Common myeloid progenitor, CD34-positive (primary cell): Measurements from ENCODE around the gene PFKFB1.

Source experiments
- CTCF ChIA-PET: fragments of 350-600 bp; sonication (Branson Sonifier 250); formaldehyde crosslinking; loops from one replicate; lab custom pipeline; 2021; ENCODE audit warnings: antibody characterized with exemption; lab: Charles Lee
- POLR2A ChIA-PET: fragments of 350-600 bp; sonication (Branson Sonifier 250); formaldehyde crosslinking; loops from one replicate; lab custom pipeline; 2021; ENCODE audit warnings: antibody characterized with exemption; lab: Charles Lee
- DNase-seq, 3 donors: peaks; one replicate each; pipeline versions ENCODE4 v3.0.0 to v3.0.0-alpha.2; 2013
- H3K27ac ChIP-seq, 2 experiments: 1 replicate in 1 of 2; 2 replicates in 1 of 2; pipeline ENCODE4 v1.7.0; 2013; ENCODE audit warnings: inconsistent platforms in 2 of 2, low read length in 2 of 2, mild to moderate bottlenecking in 2 of 2, low read depth in 1 of 2, moderate library complexity in 1 of 2; ENCODE audit not compliant: severe bottlenecking in 2 of 2, insufficient read depth in 1 of 2, poor library complexity in 1 of 2
- H3K27me3 ChIP-seq, 5 experiments: replicated peaks in 2 of 5; 1 replicate in 3 of 5; 2 replicates in 2 of 5; pipeline versions ENCODE4 v1.6.1 to v1.7.0; 2013; ENCODE audit warnings: low read length in 4 of 5, mild to moderate bottlenecking in 2 of 5, moderate library complexity in 2 of 5, inconsistent platforms in 1 of 5; ENCODE audit not compliant: insufficient read depth in 5 of 5, control insufficient read depth in 4 of 5
- H3K36me3 ChIP-seq, 4 experiments: 1 replicate in 2 of 4; 2 replicates in 2 of 4; pipeline versions ENCODE4 v1.6.1 to v1.7.0; 2013; ENCODE audit warnings: low read length in 3 of 4, control low read depth in 1 of 4, mild to moderate bottlenecking in 1 of 4; ENCODE audit not compliant: control insufficient read depth in 4 of 4, insufficient read depth in 4 of 4
- H3K4me1 ChIP-seq, 4 experiments: 1 replicate in 3 of 4; 2 replicates in 1 of 4; pipeline versions ENCODE4 v1.6.1 to v1.7.1; 2013; ENCODE audit warnings: low read length in 3 of 4, mild to moderate bottlenecking in 3 of 4, control low read depth in 1 of 4, inconsistent platforms in 1 of 4, moderate library complexity in 1 of 4; ENCODE audit not compliant: control insufficient read depth in 4 of 4, insufficient read depth in 4 of 4; ENCODE audit errors: control extremely low read depth in 1 of 4
- H3K4me3 ChIP-seq, 7 experiments: 1 replicate in 4 of 7; 2 replicates in 3 of 7; pipeline versions ENCODE4 v1.5.1 to v1.7.0; 2013; ENCODE audit warnings: mild to moderate bottlenecking in 7 of 7, low read length in 6 of 7, moderate library complexity in 6 of 7, inconsistent platforms in 2 of 7, low read depth in 2 of 7, control low read depth in 1 of 7; ENCODE audit not compliant: insufficient read depth in 4 of 7, control insufficient read depth in 1 of 7; ENCODE audit errors: extremely low read depth in 1 of 7
- H3K9me3 ChIP-seq, 5 experiments: 1 replicate in 4 of 5; 2 replicates in 1 of 5; pipeline versions ENCODE4 v1.6.1 to v1.7.1; 2013; ENCODE audit warnings: low read length in 4 of 5, mild to moderate bottlenecking in 2 of 5, inconsistent platforms in 1 of 5, low read depth in 1 of 5, moderate library complexity in 1 of 5; ENCODE audit not compliant: control insufficient read depth in 4 of 5, insufficient read depth in 2 of 5; ENCODE audit errors: control extremely low read depth in 1 of 5
- WGBS: methylation state at CpG from one replicate; pipeline ENCODE4 v1.1.5; 2013; ENCODE audit not compliant: insufficient coverage; 5-methylcytosine and 5-hydroxymethylcytosine counted together

The PFKFB1 gene

GRCh38 chrX:54964766-54965497, 29.1 kb downstream of the PFKFB1 start:
- CTCF ChIA-PET = no interaction called here
- POLR2A ChIA-PET = no interaction called here
- Histone ChIP-seq H3K27ac (no peak overlapping the region), H3K4me1 (no peaks in the 10 kb centered on the region), H3K9me3 (no peaks in the 10 kb centered on the region), H3K36me3 (no peaks in the 10 kb centered on the region), H3K4me3 (no peak overlapping the region), H3K27me3 (no peaks in the 10 kb centered on the region)
- no peak for DNase-seq
- WGBS = 88% methylated on average over 2 of the region's 4 CpGs

GRCh38 chrX:54961750-54962149, 32.2 kb downstream of the PFKFB1 start:
- CTCF ChIA-PET = no interaction called here
- Histone ChIP-seq H3K9me3 (no peaks in the 10 kb centered on the region), H3K36me3 (no peaks in the 10 kb centered on the region), H3K27ac (no peak overlapping the region), H3K4me1 (no peaks in the 10 kb centered on the region), H3K27me3 (no peaks in the 10 kb centered on the region), H3K4me3 (no peak overlapping the region)
- no peak for DNase-seq
- POLR2A ChIA-PET = no interaction called here
- WGBS = 91% methylated on average over 1 of the region's 1 CpG

- ChIA-PET CTCF (no interaction called here), POLR2A (no interaction called here)
- Histone ChIP-seq H3K27me3 (no peaks in the 10 kb centered on the region), H3K4me3 (no peak overlapping the region), H3K36me3 (no peaks in the 10 kb centered on the region), H3K9me3 (no peaks in the 10 kb centered on the region), H3K27ac (no peak overlapping the region), H3K4me1 (no peaks in the 10 kb centered on the region)
- DNase-seq = no peak
- 84% methylated on average over 7 of the region's 8 CpGs for WGBS
These were observed 43.1 kb downstream of the PFKFB1 start for GRCh38 chrX:54950730-54951375.

GRCh38 chrX:54945224-54945623, 48.8 kb downstream of the PFKFB1 start:
- Histone ChIP-seq H3K27me3 (no peaks in the 10 kb centered on the region), H3K4me3 (no peak overlapping the region), H3K36me3 (no peaks in the 10 kb centered on the region), H3K4me1 (no peaks in the 10 kb centered on the region), H3K27ac (no peak overlapping the region), H3K9me3 (no peaks in the 10 kb centered on the region)
- ChIA-PET CTCF (no interaction called here), POLR2A (no interaction called here)
- no peak for DNase-seq
- 95% methylated on average over 6 of the region's 6 CpGs for WGBS

GRCh38 chrX:54944816-54945215, 49.2 kb downstream of the PFKFB1 start:
- H3K27ac ChIP-seq = no peak overlapping the region
- POLR2A ChIA-PET = no interaction called here

GRCh38 chrX:54937416-54937815, 56.6 kb downstream of the PFKFB1 start:
- ChIA-PET CTCF (no interaction called here), POLR2A (no interaction called here)
- DNase-seq = no peak
- H3K9me3 ChIP-seq = no peaks in the 10 kb centered on the region
- H3K36me3 ChIP-seq = no peaks in the 10 kb centered on the region
- H3K4me3 ChIP-seq = no peak overlapping the region
- H3K4me1 ChIP-seq = no peaks in the 10 kb centered on the region
- H3K27me3 ChIP-seq = no peaks in the 10 kb centered on the region
- WGBS = 71% methylated on average over 1 of the region's 4 CpGs
- no peak overlapping the region for H3K27ac ChIP-seq

More at GRCh38 chrX:54944816-54945215, 49.2 kb downstream of the PFKFB1 start:
- CTCF ChIA-PET = no interaction called here
- no peaks in the 10 kb centered on the region for H3K27me3 ChIP-seq
- DNase-seq = no peak
- H3K9me3 ChIP-seq = no peaks in the 10 kb centered on the region
- no peak overlapping the region for H3K4me3 ChIP-seq
- H3K4me1 ChIP-seq = no peaks in the 10 kb centered on the region
- H3K36me3 ChIP-seq = no peaks in the 10 kb centered on the region

- Histone ChIP-seq H3K4me1 (no peaks in the 10 kb centered on the region), H3K27me3 (no peaks in the 10 kb centered on the region), H3K9me3 (no peaks in the 10 kb centered on the region), H3K36me3 (peaks cover 0 to 11% (median 0%) of the 10 kb centered on the region in 4 experiments), H3K27ac (no peak overlapping the region), H3K4me3 (no peak overlapping the region)
- ChIA-PET POLR2A (no interaction called here), CTCF (no interaction called here)
- no peak for DNase-seq
- WGBS = 79% methylated on average over 2 of the region's 4 CpGs
These were observed 58.7 kb downstream of the PFKFB1 start for GRCh38 chrX:54935306-54935705.
